Ovary (tissue), 9 donors: ENCODE results near the gene FNIP2. TPM values are rescaled to one million over a fixed set of nuclear protein-coding genes. Genes with fewer than 3 reads are reported as not detected.

ENCODE experiments used
- DNase-seq, 5 donors: peaks; one replicate each; pipeline ENCODE4 v3.0.0-alpha.2; 2019 to 2020
- H3K27ac ChIP-seq, 2 donors: fragments of 200-600 bp; one replicate each; pipeline versions ENCODE4 v1.5.1 to v1.8.0; 2019 to 2022
- H3K27me3 ChIP-seq: fragments of 200-600 bp; one replicate; pipeline ENCODE4 v1.8.0; 2022
- H3K36me3 ChIP-seq: fragments of 200-600 bp; sonication (generic); one replicate; pipeline ENCODE4 v1.5.1; 2019
- H3K4me1 ChIP-seq: one replicate; pipeline ENCODE4 v1.8.1; 2013; ENCODE audit warnings: mild to moderate bottlenecking, moderate library complexity; ENCODE audit not compliant: insufficient read depth
- H3K4me3 ChIP-seq: fragments of 200-600 bp; sonication (generic); one replicate; pipeline ENCODE4 v1.5.1; 2017
- H3K9me3 ChIP-seq, 2 donors: fragments of 200-600 bp in 1 of 2; sonication (generic) in 1 of 2; one replicate each; pipeline versions ENCODE4 v1.5.1 to v1.8.1; 2013 to 2019; ENCODE audit warnings: mild to moderate bottlenecking in 1 of 2, moderate library complexity in 1 of 2
- CTCF ChIP-seq, 3 donors: fragments of 450-650 bp in 2 of 3; fragments of 200-600 bp in 1 of 3; IDR thresholded peaks; one replicate each; pipeline versions ENCODE4 v1.5.1 to v1.8.0; 2016 to 2022; ENCODE audit warnings: antibody characterized with exemption in 3 of 3, mild to moderate bottlenecking in 1 of 3
- EP300 ChIP-seq: sonication (generic); formaldehyde crosslinking; IDR thresholded peaks from one replicate; pipeline ENCODE4 v1.6.1; 2017; ENCODE audit warnings: antibody characterized with exemption
- POLR2A ChIP-seq: fragments of 450-650 bp; IDR thresholded peaks from one replicate; pipeline ENCODE4 v1.6.1; 2017; ENCODE audit warnings: antibody characterized with exemption, mild to moderate bottlenecking, moderate library complexity
- WGBS, 3 donors: extraction: QIAGEN DNeasy Blood & Tissue Kit in 1 of 3; methylation state at CpG; one replicate each; pipeline versions ENCODE4 v1.1.5 to v1.1.7; 2013 to 2017; 5-methylcytosine and 5-hydroxymethylcytosine counted together
- intact Hi-C, 4 donors: fragments of 100-400 bp; cut with DNase I; formaldehyde crosslinking; loops; one replicate each; pipeline versions ENCODE4 v1.11.0 to v1.15.1; 2022 to 2023
- polyA plus RNA-seq, 2 donors: library from polyadenylated mRNA; stranded (reverse); fragments of 200-250 nt in 1 of 2; fragments of 350-450 nt in 1 of 2; fragmentation: Illumina TruSeq in 1 of 2; extraction: RNeasy Lipid Tissue Mini Kit (QIAGEN cat#74804) in 1 of 2; gene quantifications; one replicate each; pipeline ENCODE4 v1.2.3, GENCODE V29; 2013 to 2014
- total RNA-seq, 7 donors: library from RNA; depleted of rRNA in 2 of 7; stranded (reverse); fragments of >200 nt in 2 of 7; fragmentation: NEBNext Ultra II Directional in 3 of 7; extraction: Animal tissue kit (Norgen Biotek cat#: 25700) in 3 of 7; gene quantifications; one replicate each; pipeline versions ENCODE4 v1.1.0 to v1.2.4, GENCODE V29; 2016 to 2023
- donor health status: DM: no; HTN: no; CAD: no; lungs with moderate emphysema.
- donor health status: DM: no; HTN: no; CAD: no.
- donor health status: Bipolar disorder and iron deficiency.
- donor health status: DM: yes; HTN: yes; CAD: no.
- donor health status: DM: no; HTN: no; CAD: no.
- donor health status: DM: yes; HTN: yes; CAD: no.

The FNIP2 gene
- total and polyA plus RNA-seq, 9 donors: 6.1 to 34.1 (median 20.4) TPM

- TF ChIP-seq POLR2A: no peak
- TF ChIP-seq EP300: no peak
- TF ChIP-seq CTCF (IDR thresholded peaks at IDR 0.05): no peak
- WGBS, 3 donors: 1% methylated on average over 46 to 49 of the region's 49 CpGs
- intact Hi-C loops: loop anchor here in 1 of 4 donors (2.0 kb wide), 1 partner anchor 49 kb away; no protein-coding TSS in a partner anchor
- no peaks in the 10 kb centered on the region for H3K9me3 ChIP-seq
- H3K4me3 ChIP-seq: peak overlapping the region; percentile 89
- H3K27me3 ChIP-seq: no peaks in the 10 kb centered on the region
- H3K36me3 ChIP-seq: no peaks in the 10 kb centered on the region
- peak; percentile 30 to 70 (median 64) for DNase-seq
- peaks cover 4% of the 10 kb centered on the region for H3K4me1 ChIP-seq
- peak overlapping the region; percentile 58 to 67 for H3K27ac ChIP-seq
These were observed 522 bp downstream of the FNIP2 start for GRCh38 chr4:158769175-158769921.

- Histone ChIP-seq H3K4me3 (no peak overlapping the region), H3K27ac (no peak overlapping the region), H3K9me3 (no peaks in the 10 kb centered on the region), H3K4me1 (peaks cover 6% of the 10 kb centered on the region), H3K36me3 (no peaks in the 10 kb centered on the region), H3K27me3 (no peaks in the 10 kb centered on the region)
- WGBS, 3 donors: 92 to 94% (median 93%) methylated on average over 5 of the region's 5 CpGs
- DNase-seq: no peak
- intact Hi-C loops: no loop called here
- TF ChIP-seq POLR2A (no peak), CTCF (IDR thresholded peaks at IDR 0.05) (no peak), EP300 (no peak)
These were observed 1.8 kb downstream of the FNIP2 start for GRCh38 chr4:158770671-158771070.

- 68 to 71% (median 69%) methylated on average over 2 of the region's 2 CpGs for WGBS, 3 donors
- H3K27me3 ChIP-seq: no peaks in the 10 kb centered on the region
- no peak overlapping the region for H3K27ac ChIP-seq
- H3K4me1 ChIP-seq: peaks cover 6% of the 10 kb centered on the region
- no peak overlapping the region for H3K4me3 ChIP-seq
- TF ChIP-seq POLR2A (no peak), EP300 (no peak), CTCF (IDR thresholded peaks at IDR 0.05) (no peak)
- intact Hi-C loops: no loop called here
- no peak for DNase-seq
- H3K9me3 ChIP-seq: no peaks in the 10 kb centered on the region
- H3K36me3 ChIP-seq: no peaks in the 10 kb centered on the region
These were observed 3.0 kb downstream of the FNIP2 start for GRCh38 chr4:158771776-158772175.

- intact Hi-C loops: no loop called here
- DNase-seq: peak in 1 of 5 donors; percentile 28
- H3K27ac ChIP-seq: no peak overlapping the region
- no peak overlapping the region for H3K4me3 ChIP-seq
- 17 to 29% (median 20%) methylated on average over 1 of the region's 1 CpG for WGBS, 3 donors
- TF ChIP-seq EP300 (no peak), CTCF (IDR thresholded peaks at IDR 0.05) (no peak), POLR2A (no peak)
- peaks cover 3% of the 10 kb centered on the region for H3K4me1 ChIP-seq
- H3K36me3 ChIP-seq: no peaks in the 10 kb centered on the region
- no peaks in the 10 kb centered on the region for H3K27me3 ChIP-seq
- H3K9me3 ChIP-seq: no peaks in the 10 kb centered on the region
These were observed 6.3 kb downstream of the FNIP2 start for GRCh38 chr4:158775091-158775651.
